OCI-LY7 (cell line): ENCODE results near the gene KIAA1328.

Experiments
- CTCF ChIP-seq: fragments of 200-600 bp; sonication (generic); conservative IDR thresholded peaks from 2 replicates; pipeline ENCODE4 v1.5.1; 2014; ENCODE audit warnings: mild to moderate bottlenecking, antibody characterized with exemption, low read length, moderate library complexity, mixed read lengths
- EZH2phosphoT487 ChIP-seq: fragments of 200-600 bp; sonication (generic); IDR thresholded peaks from 2 replicates; pipeline ENCODE4 v1.6.1; 2018; ENCODE audit warnings: low read depth, borderline replicate concordance, mild to moderate bottlenecking, mixed run types, antibody characterized with exemption, low read length, moderate library complexity, mixed read lengths

GRCh38 chr18:36848609-36849008 lies 19.7 kb downstream of the KIAA1328 start:
- TF ChIP-seq CTCF = no peak
- no peak for TF ChIP-seq EZH2phosphoT487
